GM12878 (cell line): Measurements from ENCODE around the gene TSPAN10. TPM values are rescaled to one million over a fixed set of nuclear protein-coding genes. Genes with fewer than 3 reads are reported as not detected.

Experiments used
- ATAC-seq: fragments of 200-7000 bp; cut with Tn5 transposase; 3 replicates; pipeline ENCODE4 v1.9.1; 2020; ENCODE audit warnings: mild to moderate bottlenecking, moderate library complexity
- BruUV-seq: library from RNA; stranded (reverse); fragments of 400-500 nt; replicated peaks from 2 replicates; lab custom pipeline; 2021; lab: Mats Ljungman, UMichigan
- CTCF ChIA-PET: fragments of 300-600 bp; sonication (Branson Sonifier 250); formaldehyde crosslinking; extraction: SDS; loops from one replicate; lab custom pipeline; 2021; ENCODE audit warnings: inconsistent platforms; lab: Yijun Ruan, JAX
- POLR2A ChIA-PET: fragments of 350-600 bp; formaldehyde crosslinking; extraction: SDS; loops from one replicate; lab custom pipeline; 2021; ENCODE audit warnings: inconsistent platforms; lab: Charles Lee
- RAD21 ChIA-PET: fragments of 300-600 bp; sonication (Branson Sonifier 250); formaldehyde crosslinking; loops from one replicate; lab custom pipeline; 2023; ENCODE audit warnings: antibody characterized with exemption; ENCODE audit not compliant: unreplicated experiment; lab: Charles Lee
- SMC1A ChIA-PET: fragments of 300-600 bp; sonication (Branson Sonifier 250); formaldehyde crosslinking; loops from one replicate; lab custom pipeline; 2023; ENCODE audit not compliant: unreplicated experiment, uncharacterized antibody; lab: Charles Lee
- DNase-seq: peaks from one replicate; pipeline ENCODE4 v3.0.0-alpha.2; 2011; ENCODE audit warnings: low read depth, low spot score
- FAIRE-seq: peaks from 3 replicates; lab custom pipeline; 2011; peaks lifted over from hg19 to GRCh38; lab: Jason Lieb, UNC
- H2AFZ ChIP-seq: 2 replicates; pipeline ENCODE4 v1.6.0; 2011; ENCODE audit warnings: low read depth, low read length, control low read depth; ENCODE audit not compliant: control insufficient read depth
- H3K27ac ChIP-seq: 2 replicates; pipeline ENCODE4 v1.5.1; 2011; ENCODE audit warnings: control low read depth; ENCODE audit not compliant: control insufficient read depth, insufficient read depth
- H3K27me3 ChIP-seq, 2 experiments: replicated peaks in 1 of 2; 2 replicates each; pipeline versions ENCODE4 v1.6.0 to v1.6.1; 2011; ENCODE audit warnings: low read length in 1 of 2; ENCODE audit not compliant: control insufficient read depth in 2 of 2, insufficient read depth in 2 of 2
- H3K36me3 ChIP-seq, 2 experiments: 2 replicates each; pipeline ENCODE4 v1.5.1; 2011; ENCODE audit warnings: low read length in 1 of 2; ENCODE audit not compliant: control insufficient read depth in 2 of 2, insufficient read depth in 2 of 2
- H3K4me1 ChIP-seq: 2 replicates; pipeline ENCODE4 v1.6.1; 2011; ENCODE audit warnings: mild to moderate bottlenecking, low read length, moderate library complexity, mixed read lengths; ENCODE audit not compliant: control insufficient read depth, insufficient read depth
- H3K4me2 ChIP-seq: 2 replicates; pipeline ENCODE4 v1.6.0; 2011; ENCODE audit warnings: control low read depth; ENCODE audit not compliant: control insufficient read depth, insufficient read depth
- H3K4me3 ChIP-seq: fragments of 200-600 bp; sonication (generic); 2 replicates; pipeline ENCODE4 v1.5.1; 2016
- H3K79me2 ChIP-seq: 2 replicates; pipeline ENCODE4 v1.6.0; 2011; ENCODE audit warnings: low read length; ENCODE audit not compliant: control insufficient read depth, insufficient read depth
- H3K9ac ChIP-seq: 2 replicates; pipeline ENCODE4 v1.8.0; 2011; ENCODE audit warnings: low read length, control low read depth, mixed read lengths; ENCODE audit not compliant: control insufficient read depth, insufficient read depth
- H3K9me3 ChIP-seq: replicated peaks from 3 replicates; pipeline ENCODE4 v1.5.1; 2011; ENCODE audit warnings: mild to moderate bottlenecking, low read length; ENCODE audit not compliant: control insufficient read depth, insufficient read depth
- H4K20me1 ChIP-seq: 2 replicates; pipeline ENCODE4 v1.6.0; 2011; ENCODE audit not compliant: control insufficient read depth, insufficient read depth
- CTCF ChIP-seq, 3 experiments: IDR thresholded peaks in 2 of 3; conservative IDR thresholded peaks in 1 of 3; 2 replicates each; pipeline ENCODE4 v1.5.1; 2011; ENCODE audit warnings: low read depth in 3 of 3, low read length in 3 of 3, mild to moderate bottlenecking in 3 of 3, control low read depth in 2 of 3, moderate library complexity in 2 of 3, inconsistent platforms in 1 of 3, mixed read lengths in 1 of 3; ENCODE audit not compliant: control insufficient read depth in 2 of 3, insufficient read depth in 1 of 3; ENCODE audit errors: extremely low read depth in 1 of 3
- SREBF1 ChIP-seq: IDR thresholded peaks from 2 replicates; pipeline ENCODE4 v1.6.1; 2012; ENCODE audit warnings: mild to moderate bottlenecking, low read length
- WGBS: methylation state at CpG from one replicate; pipeline ENCODE4 v1.1.6; 2016; ENCODE audit warnings: low lambda C conversion rate; ENCODE audit not compliant: insufficient replicate concordance, insufficient coverage; ENCODE audit errors: missing lambda C conversion rate; 5-methylcytosine and 5-hydroxymethylcytosine counted together
- in situ Hi-C: fragments of 300-500 bp; cut with MboI; formaldehyde crosslinking; loops from 9 replicates; pipeline ENCODE4 v1.14.3; 2018; ENCODE audit warnings: mixed read lengths
- intact Hi-C: fragments of 100-400 bp; cut with micrococcal nuclease; formaldehyde crosslinking; loops from one replicate; pipeline ENCODE4 v1.14.2; 2022; ENCODE audit not compliant: unreplicated experiment
- polyA plus RNA-seq, 11 experiments: library from polyadenylated mRNA; depleted of rRNA in 4 of 11; unstranded in 6 of 11; stranded (reverse) in 5 of 11; fragments of >200 nt; fragmentation: Nextera tagmentation in 4 of 11; fragmentation: Illumina TruSeq in 1 of 11; extraction: Ambion mirVana in 4 of 11; extraction: Trizol in 1 of 11; gene quantifications; 1 replicate in 1 of 11; 2 replicates in 10 of 11; pipeline versions ENCODE4 v1.2.1 to v1.2.3, GENCODE V29; 2011 to 2016; ENCODE audit warnings: inconsistent platforms in 2 of 11, missing spikeins in 2 of 11, low read depth in 1 of 11
- total RNA-seq, 4 experiments: library from RNA; depleted of rRNA in 3 of 4; stranded (reverse); fragments of >200 nt in 3 of 4; fragmentation: Illumina TruSeq in 1 of 4; extraction: Trizol in 1 of 4; gene quantifications; 2 replicates each; pipeline versions ENCODE4 v1.2.1 to v1.2.3, GENCODE V29; 2013 to 2021

The TSPAN10 gene
- total and polyA plus RNA-seq, 10 of the 15 experiments (the other 5 are each of a cell fraction or from before 2014, with no cell fraction given) = 0.13 to 0.82 (median 0.43) TPM

- POLR2A ChIA-PET = interaction anchor here (0.6 to 0.7 kb wide), 4 partner anchors 16 to 431 kb away, joined by 3 to 12 read pairs (median 4); partner anchors contain the start of genes ARL16, NPLOC4 and TSPAN10
These were observed 30.8 kb downstream of the TSPAN10 start for GRCh38 chr17:81667754-81668153.

More at GRCh38 chr17:81667754-81668153, 30.8 kb downstream of the TSPAN10 start:
- no peak overlapping the region for H3K9ac ChIP-seq
- 82% methylated on average over 18 of the region's 18 CpGs for WGBS
- TF ChIP-seq SREBF1 (no peak), CTCF (IDR thresholded peaks at IDR 0.05 in 2 of 3, conservative IDR thresholded peaks at IDR 0.05 in 1 of 3; ENCODE audit: control insufficient read depth in 2 of 3, extremely low read depth in 1 of 3, insufficient read depth in 1 of 3, low read depth in 3 of 3, low read length in 3 of 3) (0 out of 6 replicates have a peak, but pooled peaks of 1 of the 3 experiments have one; percentile 22)
- TF ChIP-seq, all 136 proteins: peak for 1
- FAIRE-seq = no peak
- no peaks in the 10 kb centered on the region for H3K9me3 ChIP-seq
- H3K4me1 ChIP-seq = peaks cover 15% of the 10 kb centered on the region
- ChIA-PET RAD21 (interaction anchor here (2.2 kb wide), 1 partner anchor 34 kb away, joined by 5 read pairs; no protein-coding TSS in a partner anchor), SMC1A (no interaction called here), CTCF (interaction anchor here (0.6 to 1.7 kb wide), 2 partner anchors 17 to 370 kb away, joined by 3 to 4 read pairs; partner anchors contain the start of gene DCXR)
- H3K4me2 ChIP-seq = peak overlapping the region; percentile 17
- ATAC-seq = no peak
- no peak for DNase-seq
- no peaks in the 10 kb centered on the region for H3K27me3 ChIP-seq
- intact Hi-C loops = loop anchor here (2.0 kb wide), 1 partner anchor 31 kb away; the partner anchor contains the start of genes NPLOC4 and TSPAN10
- BruUV-seq = TSS peak; percentile 65
- in situ Hi-C loops = no loop called here
- no peaks in the 10 kb centered on the region for H4K20me1 ChIP-seq
- no peak overlapping the region for H3K27ac ChIP-seq
- H2AFZ ChIP-seq = no peak overlapping the region
- H3K36me3 ChIP-seq = peaks cover 11 to 15% of the 10 kb centered on the region in 2 experiments
- H3K79me2 ChIP-seq = peaks cover 33% of the 10 kb centered on the region
- H3K4me3 ChIP-seq = peak overlapping the region; percentile 76
